ENCODE measurements around the gene CFAP74. TPM values are rescaled to one million over a fixed set of nuclear protein-coding genes. Genes with fewer than 3 reads are reported as not detected.

Gene CFAP74
- total RNA-seq, 2 donors from 2014 or later, result under 0.01 TPM; not detected in 1

- 70 to 77% methylated on average over 10 to 20 of the region's 22 CpGs for WGBS, 2 donors
- H3K36me3 ChIP-seq (replicated peaks in 1 of 2; ENCODE audit: insufficient read depth in 1 of 2, low read depth in 2 of 2), result no peaks in the 10 kb centered on the region
- DNase-seq, result no peak
- H3K4me3 ChIP-seq, result no peak overlapping the region
- intact Hi-C loops (cut with DNase I), result no loop called here
- peaks cover 8% of the 10 kb centered on the region for H3K4me1 ChIP-seq
- no peak for TF ChIP-seq POLR2A (IDR thresholded peaks at IDR 0.05)
- TF ChIP-seq, protein P1, sequence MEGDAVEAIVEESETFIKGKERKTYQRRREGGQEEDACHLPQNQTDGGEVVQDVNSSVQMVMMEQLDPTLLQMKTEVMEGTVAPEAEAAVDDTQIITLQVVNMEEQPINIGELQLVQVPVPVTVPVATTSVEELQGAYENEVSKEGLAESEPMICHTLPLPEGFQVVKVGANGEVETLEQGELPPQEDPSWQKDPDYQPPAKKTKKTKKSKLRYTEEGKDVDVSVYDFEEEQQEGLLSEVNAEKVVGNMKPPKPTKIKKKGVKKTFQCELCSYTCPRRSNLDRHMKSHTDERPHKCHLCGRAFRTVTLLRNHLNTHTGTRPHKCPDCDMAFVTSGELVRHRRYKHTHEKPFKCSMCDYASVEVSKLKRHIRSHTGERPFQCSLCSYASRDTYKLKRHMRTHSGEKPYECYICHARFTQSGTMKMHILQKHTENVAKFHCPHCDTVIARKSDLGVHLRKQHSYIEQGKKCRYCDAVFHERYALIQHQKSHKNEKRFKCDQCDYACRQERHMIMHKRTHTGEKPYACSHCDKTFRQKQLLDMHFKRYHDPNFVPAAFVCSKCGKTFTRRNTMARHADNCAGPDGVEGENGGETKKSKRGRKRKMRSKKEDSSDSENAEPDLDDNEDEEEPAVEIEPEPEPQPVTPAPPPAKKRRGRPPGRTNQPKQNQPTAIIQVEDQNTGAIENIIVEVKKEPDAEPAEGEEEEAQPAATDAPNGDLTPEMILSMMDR (IDR thresholded peaks at IDR 0.05), result no peak
- H3K27ac ChIP-seq, result no peak overlapping the region
- no peaks in the 10 kb centered on the region for H3K27me3 ChIP-seq
- H3K9me3 ChIP-seq, result no peaks in the 10 kb centered on the region
- no peak for ATAC-seq
Measured at GRCh38 chr1:1957533-1957961, 46.0 kb downstream of the CFAP74 start.

DNA sequence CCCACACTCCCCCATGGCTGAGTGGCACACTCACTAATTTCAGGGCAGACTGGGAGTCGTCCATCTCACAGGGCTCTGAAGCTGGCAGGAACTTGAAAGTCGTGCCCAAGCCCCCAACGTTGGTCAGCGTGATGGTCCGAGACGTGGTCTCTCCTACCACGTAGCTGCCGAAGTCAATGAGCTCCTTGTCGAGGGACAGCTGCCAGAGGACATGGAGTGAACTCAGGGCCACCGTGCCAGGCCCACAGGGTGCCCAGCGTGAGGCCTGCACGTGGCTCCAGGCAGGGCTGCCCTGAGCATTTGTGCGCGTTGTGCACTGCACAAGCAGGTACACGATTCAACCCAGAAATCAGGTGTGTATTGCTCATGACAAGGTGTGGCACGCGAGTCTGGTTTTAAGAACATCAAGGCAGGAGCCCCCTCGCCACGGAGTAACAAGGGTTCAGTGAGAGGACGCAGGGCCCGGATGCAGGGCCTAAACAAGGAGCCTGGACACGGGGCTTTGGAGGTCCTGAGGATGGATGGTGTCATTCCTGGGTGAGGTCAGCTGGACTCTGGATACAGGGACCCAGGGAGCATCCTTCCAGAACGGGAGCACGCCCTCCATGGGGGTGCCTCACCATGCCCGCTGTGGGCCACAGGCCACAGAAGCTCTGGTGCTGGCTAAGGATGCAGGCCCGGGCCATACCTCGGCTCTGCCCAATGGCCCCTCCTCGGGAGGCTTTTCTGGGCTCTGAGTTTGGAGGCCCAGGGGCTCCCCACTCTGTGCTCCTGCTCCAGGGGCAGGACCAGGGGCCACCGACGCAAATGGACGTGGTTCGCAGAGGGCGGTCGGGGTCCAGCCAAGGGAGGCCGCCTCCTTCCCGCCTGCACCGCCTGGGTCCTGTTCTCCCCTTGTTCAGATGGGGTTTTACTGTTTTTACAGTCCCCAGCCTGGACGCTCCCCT is 46.7 kb downstream of the CFAP74 start:
- Histone ChIP-seq H3K27ac (no peak overlapping the region), H3K4me3 (no peak overlapping the region), H3K9me3 (no peaks in the 10 kb centered on the region), H3K36me3 (replicated peaks in 1 of 2; ENCODE audit: insufficient read depth in 1 of 2, low read depth in 2 of 2) (no peaks in the 10 kb centered on the region), H3K27me3 (no peaks in the 10 kb centered on the region), H3K4me1 (peaks cover 8% of the 10 kb centered on the region)
- WGBS, 2 donors, result 82 to 85% methylated on average over 15 to 35 of the region's 38 CpGs
- TF ChIP-seq POLR2A (IDR thresholded peaks at IDR 0.05), result no peak
- TF ChIP-seq, protein P1 (IDR thresholded peaks at IDR 0.05), result no peak
- intact Hi-C loops (cut with DNase I), result no loop called here
- ATAC-seq (no peak), DNase-seq (no peak)

DNA sequence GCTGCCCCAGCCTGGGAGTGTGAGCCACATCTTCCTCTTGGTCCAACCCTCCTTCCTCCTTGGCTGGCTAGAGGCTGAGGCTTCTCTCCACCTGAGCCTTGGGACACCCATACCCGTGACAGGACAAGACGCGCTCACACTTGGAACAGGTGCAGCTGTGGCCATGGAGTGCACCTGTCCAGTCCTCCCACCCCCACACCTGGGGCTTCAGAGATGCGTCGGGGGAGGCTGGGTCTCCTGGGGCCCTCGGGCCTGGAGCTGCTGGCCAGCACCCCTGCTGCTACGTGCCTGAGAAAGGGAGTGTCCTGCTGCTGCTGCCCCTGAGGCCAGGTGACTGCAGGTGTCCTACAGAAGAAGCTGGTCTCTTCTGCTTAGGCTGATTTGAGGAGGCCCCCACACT is 47.5 kb downstream of the CFAP74 start:
- Histone ChIP-seq H3K4me1 (peaks cover 8% of the 10 kb centered on the region), H3K27ac (no peak overlapping the region), H3K27me3 (no peaks in the 10 kb centered on the region), H3K36me3 (replicated peaks in 1 of 2; ENCODE audit: insufficient read depth in 1 of 2, low read depth in 2 of 2) (no peaks in the 10 kb centered on the region), H3K4me3 (no peak overlapping the region), H3K9me3 (no peaks in the 10 kb centered on the region)
- intact Hi-C loops (cut with DNase I), result no loop called here
- no peak for TF ChIP-seq POLR2A (IDR thresholded peaks at IDR 0.05)
- TF ChIP-seq, protein P1 (IDR thresholded peaks at IDR 0.05), result no peak
- no peak for DNase-seq
- 68 to 81% methylated on average over 3 to 7 of the region's 7 CpGs for WGBS, 2 donors
- no peak for ATAC-seq

DNA sequence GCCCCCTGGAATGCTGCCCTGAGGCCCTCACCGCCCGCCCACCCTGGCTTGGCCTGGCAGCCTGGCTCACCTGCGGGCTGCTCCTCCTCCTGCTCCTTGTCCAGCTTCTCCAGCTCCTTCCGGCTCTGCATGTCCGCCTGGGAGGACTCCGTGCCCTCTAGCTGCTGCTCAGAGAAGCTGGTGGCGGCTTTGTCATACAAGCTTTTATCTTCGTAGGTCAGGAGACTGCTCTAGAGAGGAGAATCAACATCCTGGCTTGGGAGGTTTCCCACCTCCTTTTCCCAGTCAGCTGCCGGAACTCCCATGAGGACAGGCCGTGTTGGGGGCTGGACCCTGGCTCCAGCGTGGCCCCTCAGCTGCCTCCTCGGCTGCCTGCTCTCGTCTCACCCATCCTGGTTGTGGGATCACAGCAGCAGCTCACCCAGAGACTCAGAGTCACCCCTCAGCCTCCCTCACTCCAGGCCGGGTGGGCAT is 47.9 kb downstream of the CFAP74 start:
- no peaks in the 10 kb centered on the region for H3K27me3 ChIP-seq
- no peak overlapping the region for H3K27ac ChIP-seq
- H3K9me3 ChIP-seq, result no peaks in the 10 kb centered on the region
- H3K4me1 ChIP-seq, result peaks cover 8% of the 10 kb centered on the region
- H3K4me3 ChIP-seq, result no peak overlapping the region
- intact Hi-C loops (cut with DNase I), result no loop called here
- TF ChIP-seq, protein P1 (IDR thresholded peaks at IDR 0.05), result no peak
- no peak for TF ChIP-seq POLR2A (IDR thresholded peaks at IDR 0.05)
- no peak for ATAC-seq
- no peak for DNase-seq
- WGBS, 2 donors, result 64 to 80% methylated on average over 11 to 14 of the region's 14 CpGs
- no peaks in the 10 kb centered on the region for H3K36me3 ChIP-seq (replicated peaks in 1 of 2; ENCODE audit: insufficient read depth in 1 of 2, low read depth in 2 of 2)
